Astrocyte (in vitro differentiated cells and primary cell): ENCODE measurements around the gene CARD14.

ENCODE experiments used
- EZH2 ChIP-seq: IDR thresholded peaks from 2 replicates; pipeline ENCODE4 v1.6.1; 2012; ENCODE audit warnings: mild to moderate bottlenecking, low read length, inconsistent platforms; ENCODE audit not compliant: insufficient read depth
- TF ChIP-seq, protein P1 (sequence below): IDR thresholded peaks from 2 replicates; pipeline ENCODE4 v1.5.1; 2011; ENCODE audit warnings: low read depth, mild to moderate bottlenecking, inconsistent platforms, low read length, moderate library complexity; ENCODE audit not compliant: insufficient read depth

DNA sequence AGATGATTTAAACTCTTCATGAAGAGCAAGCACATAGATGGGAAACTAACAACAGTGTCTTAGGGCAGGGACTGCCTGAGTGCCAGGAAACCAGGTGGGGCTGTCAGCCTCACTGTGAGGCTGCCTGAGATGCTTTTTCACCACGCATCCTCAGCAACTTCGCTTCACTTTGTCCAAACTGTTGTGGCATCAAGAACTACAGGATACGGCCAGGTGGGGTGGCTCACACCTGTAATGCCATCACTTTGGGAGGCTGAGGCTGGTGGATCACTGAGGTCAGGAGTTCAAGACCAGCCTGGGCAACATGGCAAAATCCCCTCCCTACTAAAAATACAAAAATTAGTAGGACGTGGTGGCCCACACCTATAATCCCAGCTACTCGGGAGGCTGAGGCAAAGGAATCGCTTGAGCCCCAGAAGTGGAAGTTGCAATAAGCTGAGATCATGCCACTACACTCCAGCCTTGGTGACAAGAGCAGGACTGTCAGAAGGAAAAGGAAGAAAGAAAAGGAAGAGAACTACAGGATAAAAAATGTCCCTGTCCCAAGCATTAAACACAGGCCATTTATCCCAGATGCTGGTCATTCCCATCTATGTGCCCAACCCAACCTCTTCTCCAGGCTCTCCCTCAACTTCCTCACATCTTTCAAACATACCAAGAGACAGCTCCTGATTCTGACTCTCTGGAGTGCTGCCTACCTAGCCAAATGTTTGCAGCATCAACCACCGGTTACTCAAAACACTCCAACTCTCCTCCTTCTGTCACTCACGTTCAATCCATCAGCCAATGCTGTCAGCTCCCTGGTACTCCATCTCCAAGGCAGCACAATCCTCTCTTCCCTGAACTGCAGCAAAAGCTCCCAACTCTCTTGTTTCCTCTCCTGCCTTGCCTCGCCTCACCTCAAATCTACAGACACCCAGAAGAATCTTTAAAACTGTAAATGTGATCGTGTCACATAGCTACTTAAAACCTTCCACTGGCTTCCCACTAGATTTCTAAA is 24.5 kb upstream of the CARD14 start:
- TF ChIP-seq, protein P1, sequence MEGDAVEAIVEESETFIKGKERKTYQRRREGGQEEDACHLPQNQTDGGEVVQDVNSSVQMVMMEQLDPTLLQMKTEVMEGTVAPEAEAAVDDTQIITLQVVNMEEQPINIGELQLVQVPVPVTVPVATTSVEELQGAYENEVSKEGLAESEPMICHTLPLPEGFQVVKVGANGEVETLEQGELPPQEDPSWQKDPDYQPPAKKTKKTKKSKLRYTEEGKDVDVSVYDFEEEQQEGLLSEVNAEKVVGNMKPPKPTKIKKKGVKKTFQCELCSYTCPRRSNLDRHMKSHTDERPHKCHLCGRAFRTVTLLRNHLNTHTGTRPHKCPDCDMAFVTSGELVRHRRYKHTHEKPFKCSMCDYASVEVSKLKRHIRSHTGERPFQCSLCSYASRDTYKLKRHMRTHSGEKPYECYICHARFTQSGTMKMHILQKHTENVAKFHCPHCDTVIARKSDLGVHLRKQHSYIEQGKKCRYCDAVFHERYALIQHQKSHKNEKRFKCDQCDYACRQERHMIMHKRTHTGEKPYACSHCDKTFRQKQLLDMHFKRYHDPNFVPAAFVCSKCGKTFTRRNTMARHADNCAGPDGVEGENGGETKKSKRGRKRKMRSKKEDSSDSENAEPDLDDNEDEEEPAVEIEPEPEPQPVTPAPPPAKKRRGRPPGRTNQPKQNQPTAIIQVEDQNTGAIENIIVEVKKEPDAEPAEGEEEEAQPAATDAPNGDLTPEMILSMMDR = no peak
- TF ChIP-seq EZH2 = no peak
